ENCODE data around the gene TXNRD1. TPM values are rescaled to one million over a fixed set of nuclear protein-coding genes. Genes with fewer than 3 reads are reported as not detected.

TXNRD1 gene
- total RNA-seq, 4 donors from 2014 or later, result 170 to 313 (median 247) TPM

GRCh38 chr12:104249017-104249416, 33.4 kb downstream of the TXNRD1 start:
- TF ChIP-seq CTCF (IDR thresholded peaks at IDR 0.05), result no peak
- no peak for ATAC-seq (ENCODE audit: low FRiP score)
- DNase-seq (ENCODE audit: low spot score), result no peak

GRCh38 chr12:104249898-104250297, 34.3 kb downstream of the TXNRD1 start:
- no peak for TF ChIP-seq CTCF (IDR thresholded peaks at IDR 0.05)
- DNase-seq (ENCODE audit: low spot score) (no peak), ATAC-seq (ENCODE audit: low FRiP score) (no peak)

GRCh38 chr12:104250366-104251125, 35.0 kb downstream of the TXNRD1 start:
- ATAC-seq (ENCODE audit: low FRiP score) (no peak), DNase-seq (ENCODE audit: low spot score) (no peak)
- no peak for TF ChIP-seq CTCF (IDR thresholded peaks at IDR 0.05)

- no peak for ATAC-seq (ENCODE audit: low FRiP score)
- no peak for TF ChIP-seq CTCF (IDR thresholded peaks at IDR 0.05)
- no peak for DNase-seq (ENCODE audit: low spot score)
These were observed 42.4 kb downstream of the TXNRD1 start for GRCh38 chr12:104257913-104258472.

GRCh38 chr12:104258476-104259067, 43.0 kb downstream of the TXNRD1 start:
- TF ChIP-seq CTCF (IDR thresholded peaks at IDR 0.05), result no peak
- ATAC-seq (ENCODE audit: low FRiP score), result no peak

GRCh38 chr12:104263026-104263425, 47.4 kb downstream of the TXNRD1 start:
- no peak for ATAC-seq (ENCODE audit: low FRiP score)
- DNase-seq (ENCODE audit: low spot score), result no peak
- TF ChIP-seq CTCF (IDR thresholded peaks at IDR 0.05), result no peak

More at GRCh38 chr12:104258476-104259067, 43.0 kb downstream of the TXNRD1 start:
- DNase-seq (ENCODE audit: low spot score), result no peak
